Naive B cell (primary cell): ENCODE measurements around the gene TPRG1L. TPM values are rescaled to one million over a fixed set of nuclear protein-coding genes. Genes with fewer than 3 reads are reported as not detected.

Experiments
- ATAC-seq, 2 donors: fragments of 150-1000 bp; cut with Tn5 transposase; 2 replicates each; pipeline ENCODE4 v1.10.0; 2021; ENCODE audit warnings: low read depth in 2 of 2, mild to moderate bottlenecking in 2 of 2, moderate library complexity in 2 of 2
- DNase-seq: peaks from one replicate; pipeline ENCODE4 v3.0.0; 2022
- H3K27ac Mint-ChIP-seq, 6 donors: one replicate each; pipeline ENCODE4 v1.8.0; 2020 to 2022; ENCODE audit warnings: mild to moderate bottlenecking in 6 of 6, mixed read lengths in 6 of 6, moderate library complexity in 5 of 6, inconsistent platforms in 2 of 6
- H3K27me3 Mint-ChIP-seq, 3 donors: one replicate each; pipeline ENCODE4 v1.8.0; 2021 to 2022; ENCODE audit warnings: mixed read lengths in 3 of 3, mild to moderate bottlenecking in 1 of 3
- H3K36me3 Mint-ChIP-seq, 2 donors: one replicate each; pipeline ENCODE4 v1.8.0; 2020 to 2022; ENCODE audit warnings: mixed read lengths in 2 of 2, inconsistent platforms in 1 of 2, mild to moderate bottlenecking in 1 of 2
- H3K4me1 Mint-ChIP-seq, 3 donors: one replicate each; pipeline ENCODE4 v1.8.0; 2020 to 2022; ENCODE audit warnings: mixed read lengths in 3 of 3, inconsistent platforms in 1 of 3, mild to moderate bottlenecking in 1 of 3, moderate library complexity in 1 of 3
- H3K4me3 Mint-ChIP-seq, 8 donors: one replicate each; pipeline ENCODE4 v1.8.0; 2020 to 2022; ENCODE audit warnings: mild to moderate bottlenecking in 8 of 8, mixed read lengths in 8 of 8, moderate library complexity in 8 of 8, inconsistent platforms in 2 of 8
- H3K9me3 Mint-ChIP-seq, 7 donors: one replicate each; pipeline ENCODE4 v1.8.0; 2020 to 2022; ENCODE audit warnings: mixed read lengths in 7 of 7, mild to moderate bottlenecking in 5 of 7, inconsistent platforms in 2 of 7, moderate library complexity in 1 of 7
- polyA plus RNA-seq, 6 donors: library from polyadenylated mRNA; unstranded; fragments of 300-500 nt; fragmentation: Illumina TruSeq; gene quantifications; one replicate each; pipeline ENCODE4 v1.2.3, GENCODE V29; 2021; ENCODE audit warnings: low read depth in 6 of 6

Gene TPRG1L
- polyA plus RNA-seq, 6 donors from 2014 or later: 23.7 to 38.7 (median 35.7) TPM

- peak; percentile 38 to 46 for ATAC-seq
- peak overlapping the region in 2 of 8 donors; percentile 42 to 79 for H3K4me3 Mint-ChIP-seq
- H3K9me3 Mint-ChIP-seq: no peaks in the 10 kb centered on the region
Observed at GRCh38 chr1:3673381-3674099, 48.7 kb downstream of the TPRG1L start.

GRCh38 chr1:3674100-3675094 is 49.6 kb downstream of the TPRG1L start:
- H3K27me3 Mint-ChIP-seq: peaks cover 0 to 20% (median 10%) of the 10 kb centered on the region in 3 donors
- H3K27ac Mint-ChIP-seq: peak overlapping the region in 2 of 6 donors; percentile 47 to 90
- peaks cover 0 to 4% of the 10 kb centered on the region in 2 donors for H3K36me3 Mint-ChIP-seq
- ATAC-seq (no peak), DNase-seq (no peak)
- H3K4me3 Mint-ChIP-seq: peak overlapping the region in 1 of 8 donors; percentile 79
- peaks cover 44 to 70% (median 55%) of the 10 kb centered on the region in 3 donors for H3K4me1 Mint-ChIP-seq
- H3K9me3 Mint-ChIP-seq: peaks cover 0 to 2% (median 0%) of the 10 kb centered on the region in 7 donors

More at GRCh38 chr1:3673381-3674099, 48.7 kb downstream of the TPRG1L start:
- Mint-ChIP-seq H3K4me1 (peaks cover 39 to 64% (median 50%) of the 10 kb centered on the region in 3 donors), H3K27me3 (peaks cover 0 to 16% (median 6%) of the 10 kb centered on the region in 3 donors), H3K36me3 (no peaks in the 10 kb centered on the region), H3K27ac (peak overlapping the region; percentile 26 to 90 (median 78))
- no peak for DNase-seq

GRCh38 chr1:3675436-3675835 is 50.6 kb downstream of the TPRG1L start:
- ATAC-seq (no peak), DNase-seq (no peak)
- Mint-ChIP-seq H3K4me1 (peaks cover 51 to 79% (median 57%) of the 10 kb centered on the region in 3 donors), H3K27ac (peak overlapping the region in 1 of 6 donors; percentile 78), H3K27me3 (peaks cover 0 to 25% (median 19%) of the 10 kb centered on the region in 3 donors), H3K4me3 (peak overlapping the region in 1 of 8 donors; percentile 10), H3K36me3 (peaks cover 0 to 13% of the 10 kb centered on the region in 2 donors), H3K9me3 (peaks cover 0 to 6% (median 0%) of the 10 kb centered on the region in 7 donors)

- Mint-ChIP-seq H3K36me3 (peaks cover 0 to 13% of the 10 kb centered on the region in 2 donors), H3K27ac (peak overlapping the region in 5 of 6 donors; percentile 70 to 86 (median 72)), H3K4me1 (peaks cover 50 to 73% (median 57%) of the 10 kb centered on the region in 3 donors), H3K4me3 (peak overlapping the region in 7 of 8 donors; percentile 58 to 89 (median 77)), H3K9me3 (peaks cover 0 to 6% (median 0%) of the 10 kb centered on the region in 7 donors), H3K27me3 (peaks cover 0 to 19% (median 18%) of the 10 kb centered on the region in 3 donors)
- DNase-seq (no peak), ATAC-seq (peak; percentile 29 to 46)
Observed at GRCh38 chr1:3676581-3677470, 52.0 kb downstream of the TPRG1L start.

- H3K4me3 Mint-ChIP-seq: peak overlapping the region; percentile 58 to 89 (median 76)
- H3K4me1 Mint-ChIP-seq: peaks cover 43 to 66% (median 54%) of the 10 kb centered on the region in 3 donors
- ATAC-seq (peak; percentile 50 to 62), DNase-seq (no peak)
- peaks cover 0 to 13% of the 10 kb centered on the region in 2 donors for H3K36me3 Mint-ChIP-seq
- peaks cover 0 to 6% (median 0%) of the 10 kb centered on the region in 7 donors for H3K9me3 Mint-ChIP-seq
- peaks cover 0 to 19% (median 17%) of the 10 kb centered on the region in 3 donors for H3K27me3 Mint-ChIP-seq
- H3K27ac Mint-ChIP-seq: peak overlapping the region; percentile 57 to 86 (median 76)
Observed at GRCh38 chr1:3677484-3677883, 52.7 kb downstream of the TPRG1L start.

GRCh38 chr1:3678361-3679097 is 53.7 kb downstream of the TPRG1L start:
- DNase-seq (no peak), ATAC-seq (no peak)
- H3K27ac Mint-ChIP-seq: peak overlapping the region in 4 of 6 donors; percentile 26 to 95 (median 72)
- H3K27me3 Mint-ChIP-seq: peaks cover 5 to 26% (median 24%) of the 10 kb centered on the region in 3 donors
- H3K36me3 Mint-ChIP-seq: peaks cover 0 to 13% of the 10 kb centered on the region in 2 donors
- peak overlapping the region in 7 of 8 donors; percentile 47 to 89 (median 76) for H3K4me3 Mint-ChIP-seq
- H3K9me3 Mint-ChIP-seq: peaks cover 0 to 6% (median 0%) of the 10 kb centered on the region in 7 donors
- H3K4me1 Mint-ChIP-seq: peaks cover 37 to 56% (median 44%) of the 10 kb centered on the region in 3 donors

GRCh38 chr1:3679098-3679555 is 54.3 kb downstream of the TPRG1L start:
- peak overlapping the region in 4 of 6 donors; percentile 49 to 95 (median 82) for H3K27ac Mint-ChIP-seq
- no peak for DNase-seq
- H3K4me3 Mint-ChIP-seq: peak overlapping the region in 7 of 8 donors; percentile 6 to 87 (median 73)
- H3K27me3 Mint-ChIP-seq: peaks cover 5 to 30% (median 24%) of the 10 kb centered on the region in 3 donors
- peaks cover 0 to 13% of the 10 kb centered on the region in 2 donors for H3K36me3 Mint-ChIP-seq
- peak in 1 of 2 donors; percentile 36 for ATAC-seq
- peaks cover 0 to 6% (median 0%) of the 10 kb centered on the region in 7 donors for H3K9me3 Mint-ChIP-seq
- H3K4me1 Mint-ChIP-seq: peaks cover 34 to 50% (median 42%) of the 10 kb centered on the region in 3 donors

Other genes starting within 250 kb of the TPRG1L start
- not detected for gene ARHGEF16, start 170.3 kb upstream of the TPRG1L start, polyA plus RNA-seq
- 1 to 10 TPM in 5 of 6 donors, not detected in 1; 3.1 to 8.8 (median 4.3) TPM for gene MEGF6, start 13.5 kb upstream of the TPRG1L start, polyA plus RNA-seq
- gene WRAP73, start 25.1 kb downstream of the TPRG1L start, polyA plus RNA-seq: 10 to 100 TPM; 23.4 to 58.3 (median 27.7) TPM
- gene TP73, start 27.5 kb downstream of the TPRG1L start, polyA plus RNA-seq: not detected
- not detected for gene CCDC27, start 127.4 kb downstream of the TPRG1L start, polyA plus RNA-seq
- gene SMIM1, start 147.7 kb downstream of the TPRG1L start, polyA plus RNA-seq: 1 to 10 TPM in 3 of 6 donors, under 1 TPM in 2, not detected in 1; 0.82 to 2.2 (median 1.4) TPM
- 10 to 100 TPM; 13.6 to 30.8 (median 26.9) TPM for gene LRRC47, start 171.5 kb downstream of the TPRG1L start, polyA plus RNA-seq
- 10 to 100 TPM in 5 of 6 donors, 1 to 10 TPM in 1; 8.1 to 34.6 (median 17.5) TPM for gene CEP104, start 232.2 kb downstream of the TPRG1L start, polyA plus RNA-seq
- 10 to 100 TPM in 1 of 6 donors, 1 to 10 TPM in 5; 2.7 to 10.2 (median 7.3) TPM for gene DFFB, start 232.5 kb downstream of the TPRG1L start, polyA plus RNA-seq